GM19328 (cell line): Measurements from ENCODE around the gene C20orf96.
"Not testable (repeated sequence)": the region's sequence is repeated elsewhere in the genome, so short reads cannot be mapped to it uniquely, and the experiment has no call there.

Experiments used
- ATAC-seq: cut with Tn5 transposase; IDR thresholded peaks from one replicate; pipeline ENCODE4 v1.9.1; 2021; ENCODE audit warnings: mild to moderate bottlenecking, moderate library complexity; ENCODE audit not compliant: unreplicated experiment

C20orf96 gene

GRCh38 chr20:290084-290831, at the start of gene C20orf96:
TSS of gene C20orf96 (minus strand) at chr20:290750. CDS start at chr20:290610, 140 bp downstream.
- peak; percentile 83 for ATAC-seq

- not testable (repeated sequence) for ATAC-seq
Observed at GRCh38 chr20:336040-336439, 45.5 kb upstream of the C20orf96 start.

DNA sequence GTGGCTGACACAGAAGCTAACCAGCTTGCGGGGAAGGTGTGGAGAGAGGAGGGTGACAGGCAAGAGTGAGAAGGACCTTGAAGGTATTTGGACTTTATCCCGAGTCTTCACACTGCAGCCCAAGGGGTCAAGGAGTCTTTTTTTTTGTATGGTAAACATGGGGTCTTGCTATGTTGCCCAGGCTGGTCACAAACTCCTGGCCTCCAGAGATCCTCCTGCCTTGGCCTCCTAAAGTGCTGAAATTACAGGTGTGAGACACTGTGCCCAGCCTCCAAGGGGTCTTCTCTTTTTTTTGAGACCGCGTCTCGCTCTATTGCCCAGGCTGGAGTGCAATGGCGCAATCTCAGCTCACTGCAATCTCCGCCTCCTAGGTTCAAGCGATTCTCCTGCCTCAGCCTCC, 44.0 kb upstream of the C20orf96 start:
- ATAC-seq = no peak

DNA sequence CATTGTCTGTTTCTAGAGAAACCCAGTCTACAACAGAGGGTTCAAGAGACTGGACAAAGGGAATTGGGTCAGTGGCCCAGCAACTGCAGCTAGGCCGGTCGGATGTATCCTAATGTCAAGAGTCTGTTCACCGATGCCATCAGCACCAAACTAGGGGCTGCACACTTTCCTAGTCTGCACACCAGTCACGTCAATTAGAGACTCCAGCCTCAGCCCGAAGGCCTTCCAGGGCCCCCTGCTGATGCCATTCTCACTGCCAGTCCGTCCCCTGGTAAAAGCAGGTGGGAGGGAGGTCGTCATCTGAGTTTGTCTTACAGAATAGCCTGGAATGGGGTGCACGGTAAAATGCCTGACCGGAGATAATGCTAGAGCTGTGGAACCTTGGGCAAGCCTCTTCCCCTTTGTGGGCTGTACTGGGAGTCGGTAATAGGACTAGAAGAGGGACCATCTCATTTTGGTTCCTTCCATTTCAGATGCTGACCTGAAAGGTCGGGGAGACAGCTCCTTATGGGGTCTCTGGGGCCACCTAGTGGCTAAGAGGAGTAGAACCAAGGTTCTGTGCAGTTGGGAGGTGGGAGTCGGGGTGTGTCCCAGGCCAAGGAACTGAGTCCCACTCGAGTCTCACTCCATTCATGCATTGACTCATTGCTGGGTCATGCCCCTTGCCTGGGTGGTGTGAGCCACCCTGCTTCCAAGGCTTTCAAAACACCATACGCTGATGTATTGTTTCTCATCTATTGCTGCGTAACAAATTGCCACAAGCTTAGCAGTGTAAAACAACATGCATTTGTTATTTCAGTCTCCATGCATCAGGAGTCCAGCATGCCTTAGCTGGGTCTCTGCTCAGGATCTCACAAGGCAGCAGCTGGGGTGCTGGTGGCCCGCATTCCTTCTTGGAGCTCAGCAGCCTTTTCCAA, 39.9 kb upstream of the C20orf96 start:
- ATAC-seq = no peak

DNA sequence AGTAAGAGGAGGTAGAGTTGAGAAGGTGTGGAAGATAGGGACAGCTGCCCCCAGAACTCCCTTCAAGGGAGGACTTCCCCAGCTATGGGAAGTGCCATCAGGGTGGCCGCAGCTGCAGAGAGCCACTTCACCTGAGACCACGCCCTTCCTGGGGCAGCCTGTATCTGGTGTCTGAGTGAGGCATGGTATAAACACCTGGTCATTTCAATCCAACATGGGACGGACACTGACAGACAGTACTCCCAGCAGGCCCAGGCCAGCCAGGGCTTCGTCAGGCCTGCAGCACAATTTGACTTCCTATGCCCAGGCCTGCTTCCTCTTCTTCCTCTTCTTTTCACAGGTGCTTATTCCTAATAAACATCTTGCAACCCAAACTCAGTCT, 39.3 kb upstream of the C20orf96 start:
- ATAC-seq = no peak

GRCh38 chr20:328975-329695, 38.6 kb upstream of the C20orf96 start:
- ATAC-seq = no peak

DNA sequence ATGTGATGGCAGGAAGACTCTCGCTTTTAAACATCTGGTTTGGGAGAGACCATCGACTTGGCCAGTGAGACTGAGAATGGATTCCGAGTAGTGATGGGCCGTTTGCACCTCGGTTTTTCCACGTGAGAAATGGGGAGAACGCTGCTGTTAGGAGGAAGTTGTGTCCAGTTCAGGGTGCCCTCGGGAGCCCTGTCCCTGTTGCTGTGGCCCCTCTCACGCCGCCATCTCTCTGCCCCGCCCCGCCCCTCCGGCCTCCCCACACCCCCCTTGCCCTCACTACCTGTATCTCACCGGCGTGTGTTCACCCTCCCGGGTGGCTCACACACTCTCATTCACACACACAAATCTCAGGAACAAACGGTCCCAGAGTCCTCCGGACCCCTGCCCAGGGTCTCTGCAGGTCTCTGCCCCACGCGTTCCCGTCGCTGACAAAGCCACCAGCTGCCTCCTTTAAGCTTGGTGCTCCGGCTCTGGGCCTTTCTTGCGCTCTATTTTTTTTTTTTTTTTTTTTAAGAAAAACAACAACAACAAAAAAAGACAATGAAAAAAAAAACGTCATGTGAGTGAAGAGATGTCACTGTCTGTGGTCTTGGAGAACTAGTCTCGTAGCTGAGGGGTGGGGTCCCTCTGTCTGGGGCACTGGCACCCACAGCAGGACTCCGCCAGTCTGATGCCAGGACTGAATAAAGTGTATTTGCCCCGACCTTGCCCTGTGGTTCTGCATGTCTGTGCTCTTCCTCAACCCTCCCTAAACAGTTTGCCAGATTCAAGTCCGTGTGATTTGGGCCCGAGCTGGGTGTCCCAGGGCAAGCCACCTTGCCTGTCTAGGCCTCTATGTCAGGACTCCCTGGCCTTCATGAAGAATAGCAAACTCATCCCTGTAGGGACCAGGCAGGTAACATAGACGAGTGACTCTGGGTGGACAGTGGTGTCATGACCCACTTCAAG, 37.8 kb upstream of the C20orf96 start:
- ATAC-seq = no peak

DNA sequence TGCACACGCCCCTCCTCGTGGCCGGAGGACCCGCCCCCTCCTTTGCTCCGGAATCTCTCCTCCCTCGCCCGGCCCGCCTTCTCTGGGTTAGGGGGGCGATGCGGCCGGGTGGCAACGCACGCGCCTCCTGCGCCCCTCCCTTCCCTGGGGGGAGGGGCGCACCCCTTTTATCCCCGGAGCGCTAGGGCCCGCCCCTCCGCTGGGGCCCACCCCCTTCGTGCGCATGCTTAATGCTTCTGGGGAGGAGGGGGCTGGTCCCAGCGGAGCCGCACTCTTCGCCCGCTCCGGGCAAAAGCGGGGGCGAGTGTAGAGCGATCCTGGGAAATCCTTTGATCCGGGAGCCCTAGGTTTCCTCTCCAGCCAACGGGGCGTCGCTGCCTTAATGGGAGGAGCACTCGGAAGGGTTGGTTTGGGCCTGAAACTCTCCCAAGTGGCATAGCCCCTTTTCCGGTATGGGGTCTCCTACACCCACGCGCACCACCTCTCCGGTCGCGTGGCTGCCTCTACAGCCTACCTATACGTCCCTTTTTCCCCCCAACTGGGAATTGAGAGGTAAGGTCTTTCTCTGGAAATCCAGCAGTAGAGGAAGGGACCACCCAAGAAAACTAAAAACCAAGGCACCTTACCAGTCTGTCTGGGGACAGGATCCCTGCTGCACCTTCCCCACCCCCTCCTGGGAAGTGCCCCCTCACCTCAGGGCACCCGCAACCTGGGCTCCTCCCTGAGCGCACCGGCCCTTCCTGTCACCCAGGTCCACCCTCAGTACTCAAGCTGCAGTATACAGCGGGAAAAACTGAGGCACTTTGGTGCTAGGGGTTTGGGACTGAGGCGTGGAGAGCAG, 36.9 kb upstream of the C20orf96 start:
- ATAC-seq = no peak

DNA sequence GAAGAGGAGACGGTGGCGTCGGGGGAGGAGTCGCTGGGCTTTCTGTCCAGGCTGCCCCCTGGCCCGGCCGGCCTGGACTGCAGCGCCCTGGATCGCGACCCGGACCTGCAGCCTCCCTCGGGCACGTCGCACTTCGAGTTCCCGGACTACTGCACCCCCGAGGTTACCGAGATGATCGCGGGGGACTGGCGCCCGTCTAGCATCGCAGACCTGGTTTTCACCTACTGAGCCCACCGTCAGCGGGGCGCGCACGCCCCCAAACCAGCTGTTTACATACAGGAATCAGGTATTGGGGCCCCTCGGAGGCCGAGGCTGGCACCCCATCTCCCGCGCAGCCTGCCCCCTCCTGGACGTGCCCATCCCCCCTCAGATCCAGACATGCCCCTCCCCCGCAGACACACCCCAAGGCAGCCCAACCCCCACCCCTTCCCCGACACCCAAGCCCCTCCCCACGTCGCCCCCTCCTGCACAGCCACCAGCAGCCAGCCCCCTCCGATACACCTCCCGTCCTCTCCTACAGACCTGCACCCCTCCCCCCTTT, 36.2 kb upstream of the C20orf96 start:
- no peak for ATAC-seq

- no peak for ATAC-seq
Observed at GRCh38 chr20:325889-326644, 35.5 kb upstream of the C20orf96 start.

GRCh38 chr20:325045-325888, 34.7 kb upstream of the C20orf96 start, which contains the start of gene SOX12:
TSS of gene SOX12 (plus strand) at chr20:325552. CDS start at chr20:325925, 373 bp downstream.
- peak; percentile 67 for ATAC-seq

DNA sequence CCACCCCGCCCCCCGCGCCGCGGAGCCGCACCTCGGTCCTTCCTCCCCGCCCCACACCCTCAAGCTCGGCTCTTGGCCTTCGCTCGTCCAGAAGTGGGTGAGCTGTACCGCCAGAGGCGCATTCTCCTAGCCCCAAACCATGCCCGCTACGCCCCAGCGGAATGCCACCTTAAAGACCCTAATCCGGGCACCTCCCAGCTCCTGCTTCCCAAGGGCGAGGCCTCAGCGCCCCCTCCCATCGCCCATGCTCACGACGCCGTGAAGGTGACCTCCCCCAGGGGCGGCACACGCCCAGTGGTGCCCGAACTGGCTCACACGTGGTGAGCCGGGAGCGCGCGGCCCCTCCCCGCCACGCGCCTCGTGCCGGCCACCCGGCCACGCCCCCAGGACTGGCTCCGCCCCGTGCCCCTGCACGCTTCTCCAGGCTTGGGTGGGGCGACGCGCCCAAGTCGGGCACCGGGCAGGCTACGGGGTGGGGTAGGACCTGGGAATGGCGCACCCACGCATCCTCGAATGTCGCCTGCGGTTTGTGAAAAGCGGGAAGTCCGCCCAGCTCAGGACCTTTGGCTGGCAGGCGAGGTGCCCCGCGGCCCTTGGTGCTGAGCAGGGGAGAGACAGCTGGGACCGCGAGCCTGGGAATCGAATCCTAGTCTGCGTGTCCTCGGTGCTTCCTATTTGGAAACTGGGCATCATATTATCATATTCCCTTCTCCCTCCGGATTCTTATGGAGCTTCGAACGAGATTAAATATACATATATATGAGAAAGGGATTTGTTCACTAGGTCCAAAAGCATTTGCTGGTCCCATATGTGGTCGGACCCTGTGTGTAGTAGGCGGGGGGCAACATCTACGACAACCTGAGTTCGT, 33.9 kb upstream of the C20orf96 start:
- ATAC-seq = peak; percentile 47

DNA sequence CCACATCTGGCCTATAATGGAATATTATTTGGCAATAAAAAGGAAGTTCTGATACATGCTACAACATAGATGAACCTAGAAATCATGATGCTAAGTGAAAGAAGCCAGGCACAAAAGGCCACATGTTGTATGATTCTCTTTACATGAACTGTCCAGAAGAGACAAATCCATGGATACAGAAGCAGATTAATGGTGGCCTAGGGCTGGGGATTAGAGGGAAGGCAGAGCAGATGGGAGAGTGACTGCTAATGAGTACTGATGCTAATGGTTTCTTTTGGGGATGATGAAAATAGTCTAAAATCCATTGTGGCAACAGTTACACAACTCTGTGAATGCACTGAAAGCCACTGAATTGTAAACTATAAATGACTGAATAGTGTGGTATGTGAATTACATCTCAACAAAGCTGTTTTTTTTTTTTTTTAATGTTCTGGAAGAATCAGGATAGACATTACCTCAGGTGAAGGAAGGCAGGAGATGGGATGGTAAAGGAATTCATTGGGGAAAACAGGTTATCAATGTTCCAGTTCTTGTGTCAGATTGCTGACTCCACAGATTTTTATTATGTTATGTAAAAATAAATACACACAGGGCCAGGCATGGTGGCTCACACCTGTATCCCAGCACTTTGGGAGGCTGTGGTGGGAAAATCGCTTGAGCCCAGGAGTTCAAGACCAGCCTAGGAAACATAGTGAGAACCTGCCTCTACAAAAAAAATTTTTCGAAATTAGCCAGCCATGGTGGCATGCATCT, 25.9 kb upstream of the C20orf96 start:
- no peak for ATAC-seq

- ATAC-seq = no peak
Observed at GRCh38 chr20:313948-314347, 23.4 kb upstream of the C20orf96 start.

DNA sequence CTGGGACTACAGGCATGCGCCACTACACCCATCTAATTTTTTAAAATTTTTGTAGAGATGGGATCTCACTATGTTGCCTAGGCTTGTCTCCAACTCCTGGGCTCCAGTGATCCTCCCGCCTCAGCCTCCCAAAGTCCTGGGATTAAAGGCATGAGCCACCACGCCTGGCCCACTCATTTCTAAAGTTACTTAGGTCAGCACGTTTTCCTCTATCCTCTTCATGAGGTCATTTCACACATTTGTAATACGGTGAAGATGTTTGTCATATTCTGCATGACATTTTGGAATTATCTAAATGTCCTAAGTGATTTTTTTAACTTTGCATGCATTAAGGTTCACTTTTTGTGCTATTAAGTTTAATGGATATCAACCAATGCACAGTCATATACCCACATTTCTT, 22.9 kb upstream of the C20orf96 start:
- ATAC-seq = no peak

GRCh38 chr20:312866-313265, 22.3 kb upstream of the C20orf96 start:
- no peak for ATAC-seq
